Mesodermal cell (in vitro differentiated cells): ENCODE measurements around the gene SGF29.
"Not testable (repeated sequence)": the region's sequence is repeated elsewhere in the genome, so short reads cannot be mapped to it uniquely, and the experiment has no call there.

Source experiments
- H3K27ac ChIP-seq: 2 replicates; pipeline ENCODE4 v1.7.0; 2013; ENCODE audit warnings: mild to moderate bottlenecking, low read depth, low read length, moderate library complexity; ENCODE audit not compliant: severe bottlenecking
- H3K36me3 ChIP-seq: 2 replicates; pipeline ENCODE4 v1.7.1; 2013; ENCODE audit warnings: mild to moderate bottlenecking, low read length, moderate library complexity; ENCODE audit not compliant: control insufficient read depth, insufficient read depth
- H3K4me1 ChIP-seq: one replicate; pipeline ENCODE4 v1.7.1; 2013; ENCODE audit warnings: mild to moderate bottlenecking, low read length; ENCODE audit not compliant: insufficient read depth, control insufficient read depth, poor library complexity, severe bottlenecking
- H3K4me3 ChIP-seq: 2 replicates; pipeline ENCODE4 v1.7.0; 2013; ENCODE audit warnings: low read length, control low read depth, mild to moderate bottlenecking; ENCODE audit not compliant: insufficient read depth, poor library complexity, severe bottlenecking; ENCODE audit errors: extremely low read depth
- H3K9me3 ChIP-seq: 2 replicates; pipeline ENCODE4 v1.7.1; 2013; ENCODE audit warnings: mild to moderate bottlenecking, low read length, moderate library complexity; ENCODE audit not compliant: control insufficient read depth
- WGBS, 2 experiments: methylation state at CpG; one replicate each; pipeline ENCODE4 v1.1.5; 2013; ENCODE audit warnings: missing lambda C conversion rate in 2 of 2; ENCODE audit not compliant: insufficient coverage in 2 of 2; 5-methylcytosine and 5-hydroxymethylcytosine counted together

Gene SGF29

DNA sequence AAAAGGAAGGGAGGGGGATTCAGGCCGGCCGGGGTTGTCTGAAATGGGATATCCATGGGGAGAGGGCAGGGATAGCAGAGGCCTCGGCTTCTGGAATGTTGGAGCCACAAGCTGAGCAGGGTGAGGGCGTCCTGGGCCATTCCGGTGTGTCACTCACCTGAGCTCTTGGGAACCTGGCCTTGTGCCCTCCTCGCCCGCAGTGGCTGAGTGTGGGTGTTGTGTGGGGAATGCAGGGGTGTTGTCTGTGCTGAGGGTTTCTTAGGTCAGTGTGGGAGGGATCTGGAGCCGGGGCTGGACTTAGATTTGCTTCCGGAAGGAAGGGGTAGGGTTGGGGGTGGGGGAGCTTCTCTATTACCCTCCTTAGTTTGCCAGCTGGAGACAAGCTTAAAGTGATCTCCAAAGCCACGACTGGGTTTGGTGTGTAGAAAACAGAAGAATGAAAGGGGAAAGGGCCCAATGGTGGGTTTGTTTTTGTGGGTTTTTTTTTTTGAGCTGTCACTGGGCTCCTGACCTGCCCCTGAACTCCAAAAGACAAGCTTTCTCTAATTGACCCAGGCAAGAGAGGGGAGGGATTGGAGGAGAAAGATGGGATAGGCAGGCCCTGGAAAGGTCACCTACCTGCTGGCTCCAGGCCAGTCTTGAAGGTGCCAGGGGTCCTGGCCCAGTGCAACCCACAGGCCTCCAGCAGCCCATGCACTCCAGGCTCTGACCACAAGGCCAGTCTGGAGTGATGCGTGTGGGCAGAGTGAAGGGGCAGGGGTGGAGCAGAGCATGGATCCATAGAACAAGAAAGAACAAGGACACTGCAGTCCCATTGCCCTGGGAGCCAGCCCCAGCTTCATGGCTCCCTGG lies 43.3 kb downstream of the SGF29 start, which contains the start of gene SULT1A2:
Gene SULT1A2, minus strand, starts transcription at position 211 of the 852 bp plus-strand sequence. CDS start 1,120 bp downstream, outside the sequence.
- Histone ChIP-seq H3K9me3 (no peaks in the 10 kb centered on the region), H3K27ac (no peak within 1 kb of the TSS), H3K4me3 (no peak within 1 kb of the TSS), H3K4me1 (peaks cover 17% of the 10 kb centered on the region), H3K36me3 (peaks cover 4% of the 10 kb centered on the region)
- 50 to 60% methylated on average over 8 to 11 of the region's 11 CpGs for WGBS, 2 experiments

GRCh38 chr16:28597692-28598261 lies 44.1 kb downstream of the SGF29 start:
- H3K4me3 ChIP-seq: no peak overlapping the region
- no peak overlapping the region for H3K27ac ChIP-seq
- peaks cover 17% of the 10 kb centered on the region for H3K4me1 ChIP-seq
- no peaks in the 10 kb centered on the region for H3K36me3 ChIP-seq
- WGBS, 2 experiments: 75 to 76% methylated on average over 7 of the region's 9 CpGs
- no peaks in the 10 kb centered on the region for H3K9me3 ChIP-seq

- H3K9me3 ChIP-seq, H3K27ac ChIP-seq, H3K36me3 ChIP-seq, H3K4me3 ChIP-seq: not testable (repeated sequence)
- no CpG with 5 or more reads among the region's 17 CpGs for WGBS, 2 experiments
- peaks cover 17% of the 10 kb centered on the region for H3K4me1 ChIP-seq
Measured at GRCh38 chr16:28599377-28600285, 45.9 kb downstream of the SGF29 start.

DNA sequence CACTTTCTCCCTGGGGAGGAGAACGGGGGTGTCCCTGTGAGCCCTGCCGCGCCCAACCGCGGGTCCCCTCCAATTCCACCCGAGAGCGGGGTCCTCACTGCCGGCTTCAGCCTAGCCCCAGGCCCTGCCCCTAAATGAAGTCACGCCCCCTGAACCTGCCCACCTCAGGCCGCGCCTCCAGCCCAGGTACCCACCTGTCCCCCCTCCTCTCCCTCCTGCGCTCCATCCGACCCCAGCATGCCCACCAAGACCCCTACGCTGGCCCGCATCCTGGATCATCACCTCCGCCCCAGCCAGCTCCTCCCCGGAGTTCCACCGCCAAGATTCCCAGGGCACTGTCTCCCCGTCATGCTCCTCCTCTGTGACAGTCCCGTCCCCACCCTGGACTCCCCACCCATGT lies 47.2 kb downstream of the SGF29 start:
- not testable (repeated sequence) for H3K36me3 ChIP-seq, H3K9me3 ChIP-seq, H3K4me3 ChIP-seq, H3K27ac ChIP-seq
- peaks cover 17% of the 10 kb centered on the region for H3K4me1 ChIP-seq
- 88% methylated on average over 2 of the region's 20 CpGs; no CpG with 5 or more reads in 1 of the 2 experiments for WGBS, 2 experiments

- 80 to 92% methylated on average over 4 to 10 of the region's 13 CpGs for WGBS, 2 experiments
- H3K4me1 ChIP-seq: peaks cover 13% of the 10 kb centered on the region
- not testable (repeated sequence) for H3K4me3 ChIP-seq
Measured at GRCh38 chr16:28601589-28601988, 47.9 kb downstream of the SGF29 start.

GRCh38 chr16:28602062-28602461 lies 48.3 kb downstream of the SGF29 start:
- WGBS, 2 experiments: no CpG with 5 or more reads among the region's 10 CpGs

More at GRCh38 chr16:28601589-28601988, 47.9 kb downstream of the SGF29 start:
- H3K9me3 ChIP-seq, H3K36me3 ChIP-seq, H3K27ac ChIP-seq: not testable (repeated sequence)

DNA sequence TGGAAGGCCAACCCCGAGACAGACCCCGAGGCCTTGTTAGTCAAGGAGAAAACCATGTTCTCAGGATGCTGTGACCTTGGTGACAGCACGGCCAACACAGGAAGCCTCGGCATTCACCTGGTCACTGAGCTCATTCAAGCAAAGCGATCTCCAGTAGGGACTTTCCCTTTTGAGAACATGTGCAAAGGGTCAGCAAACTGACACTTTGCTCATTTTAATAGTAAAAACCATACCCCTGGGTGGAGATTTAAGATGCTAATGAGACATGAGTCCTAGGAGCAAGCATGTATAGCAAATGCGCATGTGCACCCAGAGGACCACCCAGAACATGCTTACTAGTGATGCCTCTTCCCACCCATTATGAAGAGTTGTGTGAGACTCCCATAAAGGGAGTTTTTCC lies 48.8 kb downstream of the SGF29 start:
- H3K36me3 ChIP-seq: no peaks in the 10 kb centered on the region
- peaks cover 4% of the 10 kb centered on the region for H3K4me1 ChIP-seq
- H3K27ac ChIP-seq: no peak overlapping the region
- H3K9me3 ChIP-seq: no peaks in the 10 kb centered on the region
- 92 to 94% methylated on average over 2 to 3 of the region's 6 CpGs for WGBS, 2 experiments
- H3K4me3 ChIP-seq: no peak overlapping the region

More at GRCh38 chr16:28602062-28602461, 48.3 kb downstream of the SGF29 start:
- H3K36me3 ChIP-seq, H3K9me3 ChIP-seq, H3K4me1 ChIP-seq, H3K27ac ChIP-seq, H3K4me3 ChIP-seq: not testable (repeated sequence)

- no peaks in the 10 kb centered on the region for H3K4me1 ChIP-seq
- WGBS, 2 experiments: 90 to 93% methylated on average over 9 to 10 of the region's 11 CpGs
- H3K9me3 ChIP-seq: no peaks in the 10 kb centered on the region
- H3K4me3 ChIP-seq: no peak overlapping the region
- H3K36me3 ChIP-seq: no peaks in the 10 kb centered on the region
- no peak overlapping the region for H3K27ac ChIP-seq
Measured at GRCh38 chr16:28603381-28604185, 49.9 kb downstream of the SGF29 start.

GRCh38 chr16:28604186-28604565 lies 50.5 kb downstream of the SGF29 start:
- no peaks in the 10 kb centered on the region for H3K4me1 ChIP-seq
- H3K9me3 ChIP-seq: no peaks in the 10 kb centered on the region
- 74 to 90% methylated on average over 2 to 6 of the region's 8 CpGs for WGBS, 2 experiments
- H3K4me3 ChIP-seq: no peak overlapping the region
- no peak overlapping the region for H3K27ac ChIP-seq
- H3K36me3 ChIP-seq: no peaks in the 10 kb centered on the region
